IMR-90 (cell line): ENCODE data around the gene BFSP1. TPM values are rescaled to one million over a fixed set of nuclear protein-coding genes. Genes with fewer than 3 reads are reported as not detected.

Experiments used
- ATAC-seq: fragments of 200-7000 bp; cut with Tn5 transposase; 2 replicates; pipeline ENCODE4 v1.9.1; 2020; ENCODE audit warnings: low read depth, mild to moderate bottlenecking, moderate library complexity
- BruUV-seq: library from RNA; stranded (reverse); fragments of 400-500 nt; replicated peaks from 2 replicates; lab custom pipeline; 2021; lab: Mats Ljungman, UMichigan
- CTCF ChIA-PET: fragments of 300-600 bp; formaldehyde crosslinking; extraction: SDS; loops from one replicate; lab custom pipeline; 2021; ENCODE audit warnings: antibody characterized with exemption; lab: Yijun Ruan, JAX
- POLR2A ChIA-PET: fragments of 300-600 bp; sonication (Branson Sonifier 250); formaldehyde crosslinking; loops from one replicate; lab custom pipeline; 2022; ENCODE audit warnings: antibody characterized with exemption; ENCODE audit not compliant: unreplicated experiment; lab: Charles Lee
- DNase-seq: peaks from one replicate; pipeline ENCODE4 v3.0.0; 2013
- H2AFZ ChIP-seq: replicated peaks from 2 replicates; pipeline ENCODE3; 2013; ENCODE audit warnings: low read length, mild to moderate bottlenecking; ENCODE audit not compliant: poor library complexity
- H2AK5ac ChIP-seq: 2 replicates; pipeline ENCODE4 v1.6.1; 2013; ENCODE audit warnings: low read depth, low read length, inconsistent platforms
- H2AK9ac ChIP-seq: replicated peaks from 2 replicates; pipeline ENCODE3; 2013; ENCODE audit warnings: mild to moderate bottlenecking, low read depth, low read length, moderate library complexity; ENCODE audit not compliant: poor library complexity
- H2BK120ac ChIP-seq: 2 replicates; pipeline ENCODE4 v1.6.1; 2013; ENCODE audit warnings: low read depth, low read length, inconsistent platforms
- H2BK15ac ChIP-seq: 3 replicates; pipeline ENCODE4 v1.6.1; 2013; ENCODE audit warnings: low read depth, low read length, inconsistent platforms
- H2BK20ac ChIP-seq: 2 replicates; pipeline ENCODE4 v1.6.1; 2013; ENCODE audit warnings: low read depth, mild to moderate bottlenecking, inconsistent platforms, low read length, moderate library complexity
- H2BK5ac ChIP-seq: 2 replicates; pipeline ENCODE4 v1.6.1; 2013; ENCODE audit warnings: mild to moderate bottlenecking, low read depth, low read length, inconsistent platforms; ENCODE audit not compliant: poor library complexity, severe bottlenecking
- H3K14ac ChIP-seq: replicated peaks from 2 replicates; pipeline ENCODE4 v1.6.1; 2013; ENCODE audit warnings: low read depth, low read length, inconsistent platforms
- H3K18ac ChIP-seq: 2 replicates; pipeline ENCODE4 v1.6.1; 2013; ENCODE audit warnings: low read depth, low read length, control low read depth
- H3K23ac ChIP-seq: 2 replicates; pipeline ENCODE4 v1.6.1; 2013; ENCODE audit warnings: low read depth, low read length, inconsistent platforms
- H3K27ac ChIP-seq: 2 replicates; pipeline ENCODE4 v1.5.1; 2013; ENCODE audit warnings: mild to moderate bottlenecking, control low read depth, low read length; ENCODE audit not compliant: insufficient read depth
- H3K27me3 ChIP-seq: 2 replicates; pipeline ENCODE4 v1.6.1; 2013; ENCODE audit warnings: low read length; ENCODE audit not compliant: control insufficient read depth, insufficient read depth
- H3K36me3 ChIP-seq: 2 replicates; pipeline ENCODE4 v1.6.1; 2013; ENCODE audit warnings: low read length, mixed read lengths; ENCODE audit not compliant: control insufficient read depth, insufficient read depth
- H3K4ac ChIP-seq: 2 replicates; pipeline ENCODE4 v1.6.1; 2013; ENCODE audit warnings: low read depth, low read length, inconsistent platforms
- H3K4me1 ChIP-seq: 2 replicates; pipeline ENCODE4 v1.6.1; 2013; ENCODE audit warnings: low read length, mixed read lengths; ENCODE audit not compliant: control insufficient read depth, insufficient read depth
- H3K4me2 ChIP-seq: 2 replicates; pipeline ENCODE4 v1.6.1; 2013; ENCODE audit warnings: low read depth, mild to moderate bottlenecking, control low read depth, low read length, moderate library complexity
- H3K4me3 ChIP-seq: 2 replicates; pipeline ENCODE4 v1.5.1; 2013; ENCODE audit warnings: low read depth, mild to moderate bottlenecking, control low read depth, low read length, moderate library complexity; ENCODE audit not compliant: insufficient read depth
- H3K56ac ChIP-seq: 2 replicates; pipeline ENCODE4 v1.6.1; 2013; ENCODE audit warnings: low read length, inconsistent platforms; ENCODE audit not compliant: insufficient read depth; ENCODE audit errors: extremely low read depth
- H3K79me1 ChIP-seq, 2 experiments: 2 replicates each; pipeline ENCODE4 v1.6.1; 2013; ENCODE audit warnings: low read length in 2 of 2, inconsistent platforms in 1 of 2, low read depth in 1 of 2
- H3K9ac ChIP-seq: 2 replicates; pipeline ENCODE4 v1.6.1; 2013; ENCODE audit warnings: low read depth, low read length, control low read depth
- H3K9me1 ChIP-seq: 2 replicates; pipeline ENCODE4 v1.6.1; 2013; ENCODE audit warnings: low read length, inconsistent platforms; ENCODE audit not compliant: insufficient read depth
- H3K9me3 ChIP-seq: 2 replicates; pipeline ENCODE4 v1.6.1; 2013; ENCODE audit warnings: low read length; ENCODE audit not compliant: control insufficient read depth, insufficient read depth
- H4K20me1 ChIP-seq: 2 replicates; pipeline ENCODE4 v1.6.1; 2013; ENCODE audit warnings: low read length, inconsistent platforms; ENCODE audit not compliant: insufficient read depth
- H4K5ac ChIP-seq: 2 replicates; pipeline ENCODE4 v1.6.1; 2013; ENCODE audit warnings: mild to moderate bottlenecking, low read depth, low read length, control low read depth
- H4K8ac ChIP-seq, 2 experiments: 2 replicates each; pipeline ENCODE4 v1.6.1; 2013; ENCODE audit warnings: low read depth in 2 of 2, low read length in 2 of 2, control low read depth in 1 of 2, inconsistent platforms in 1 of 2
- H4K91ac ChIP-seq: 2 replicates; pipeline ENCODE4 v1.6.1; 2013; ENCODE audit warnings: low read depth, low read length, inconsistent platforms; ENCODE audit not compliant: insufficient read depth
- BHLHE40 ChIP-seq: fragments of 150-350 bp; IDR thresholded peaks from 2 replicates; pipeline ENCODE4 v1.6.1; 2016; ENCODE audit warnings: mild to moderate bottlenecking, low read depth, low read length
- CEBPB ChIP-seq: IDR thresholded peaks from 2 replicates; pipeline ENCODE4 v1.6.1; 2012; ENCODE audit warnings: low read depth, low read length, improper control_type of control experiment
- CHD1 ChIP-seq: IDR thresholded peaks from 2 replicates; pipeline ENCODE4 v1.6.1; 2012; ENCODE audit warnings: low read depth, low read length, improper control_type of control experiment
- ELK1 ChIP-seq: fragments of 150-350 bp; IDR thresholded peaks from 2 replicates; pipeline ENCODE4 v1.6.1; 2016; ENCODE audit warnings: low read depth, mild to moderate bottlenecking, low read length, moderate library complexity, borderline replicate concordance
- FOS ChIP-seq: fragments of 150-350 bp; IDR thresholded peaks from 2 replicates; pipeline ENCODE4 v1.6.1; 2016; ENCODE audit warnings: low read depth, low read length
- MAFK ChIP-seq: IDR thresholded peaks from 2 replicates; pipeline ENCODE4 v1.6.1; 2012; ENCODE audit warnings: low read depth, low read length, improper control_type of control experiment
- MAZ ChIP-seq: IDR thresholded peaks from 2 replicates; pipeline ENCODE4 v1.6.1; 2012; ENCODE audit warnings: low read depth, mild to moderate bottlenecking, low read length, improper control_type of control experiment, moderate library complexity, borderline replicate concordance
- RAD21 ChIP-seq: IDR thresholded peaks from 2 replicates; pipeline ENCODE4 v1.6.1; 2012; ENCODE audit warnings: low read length, improper control_type of control experiment
- RCOR1 ChIP-seq: IDR thresholded peaks from 2 replicates; pipeline ENCODE4 v1.6.1; 2012; ENCODE audit warnings: mild to moderate bottlenecking, low read length, improper control_type of control experiment; ENCODE audit not compliant: insufficient replicate concordance
- WGBS, 2 experiments: methylation state at CpG; one replicate each; pipeline versions ENCODE4 v1.1.5 to v1.1.7; 2013; ENCODE audit warnings: missing lambda C conversion rate in 2 of 2; ENCODE audit not compliant: insufficient read length in 1 of 2; ENCODE audit errors: extremely low coverage in 2 of 2; 5-methylcytosine and 5-hydroxymethylcytosine counted together
- dilution Hi-C: fragments of 300-500 bp; cut with HindIII; formaldehyde crosslinking; loops from one replicate; pipeline ENCODE4 v1.14.3; 2018; ENCODE audit warnings: low sequenced_read_pairs; ENCODE audit not compliant: unreplicated experiment
- in situ Hi-C: fragments of 300-500 bp; cut with MboI; formaldehyde crosslinking; loops from 3 replicates; pipeline ENCODE4 v1.14.3; 2019; ENCODE audit warnings: low sequenced_read_pairs, inconsistent platforms, mixed read lengths
- intact Hi-C: fragments of 100-400 bp; cut with micrococcal nuclease; formaldehyde crosslinking; loops from 2 replicates; pipeline ENCODE4 v1.10.0; 2022
- polyA plus RNA-seq, 3 experiments: library from polyadenylated mRNA; depleted of rRNA; stranded (reverse); fragments of >200 nt; gene quantifications; 2 replicates each; pipeline ENCODE4 v1.2.3, GENCODE V29; 2012; ENCODE audit warnings: low replicate concordance in 1 of 3
- total RNA-seq: library from RNA; depleted of rRNA; stranded (reverse); fragments of >200 nt; gene quantifications from 2 replicates; pipeline ENCODE4 v1.2.3, GENCODE V29; 2012
- TF ChIP-seq, protein P1 (sequence below): fragments of 150-350 bp; IDR thresholded peaks from 2 replicates; pipeline ENCODE4 v1.6.1; 2017; ENCODE audit warnings: mild to moderate bottlenecking, antibody characterized with exemption, low read length, low read depth

Gene BFSP1
- total and polyA plus RNA-seq, 2 of the 4 experiments (the other 2 are of a cell fraction), result 1.1 to 2.0 TPM

- H2BK120ac ChIP-seq, result no peak overlapping the region
- no peak overlapping the region for H3K9ac ChIP-seq
- no peak overlapping the region for H4K5ac ChIP-seq
- H3K27me3 ChIP-seq, result peaks cover 22% of the 10 kb centered on the region
- H3K4ac ChIP-seq, result no peak overlapping the region
- CTCF ChIA-PET, result interaction anchor here (0.6 kb wide), 1 partner anchor 681 kb away, joined by 5 read pairs; no protein-coding TSS in a partner anchor
- H2AK5ac ChIP-seq, result no peak overlapping the region
- dilution Hi-C loops, result no loop called here
- no peak overlapping the region for H2AK9ac ChIP-seq
- no peak overlapping the region for H4K8ac ChIP-seq
- no peaks in the 10 kb centered on the region for H3K79me1 ChIP-seq
- POLR2A ChIA-PET, result no interaction called here
- no TSS peak for BruUV-seq
- no peak overlapping the region for H2BK20ac ChIP-seq
- H3K9me3 ChIP-seq, result peaks cover 2% of the 10 kb centered on the region; the same call in 1 of the 2 replicates
- H2BK5ac ChIP-seq, result no peak overlapping the region
- H3K4me3 ChIP-seq, result no peak overlapping the region
- no peaks in the 10 kb centered on the region for H4K20me1 ChIP-seq
- no peak for DNase-seq
- in situ Hi-C loops, result no loop called here
- H3K27ac ChIP-seq, result no peak overlapping the region
- no peaks in the 10 kb centered on the region for H3K4me1 ChIP-seq
- H2BK15ac ChIP-seq, result no peak overlapping the region
- no peak overlapping the region for H3K18ac ChIP-seq
- intact Hi-C loops, result no loop called here
- TF ChIP-seq MAFK (no peak), RCOR1 (no peak), MAZ (no peak), RAD21 (no peak), FOS (no peak), BHLHE40 (no peak), CHD1 (no peak), CEBPB (no peak), ELK1 (no peak)
- TF ChIP-seq, protein P1, sequence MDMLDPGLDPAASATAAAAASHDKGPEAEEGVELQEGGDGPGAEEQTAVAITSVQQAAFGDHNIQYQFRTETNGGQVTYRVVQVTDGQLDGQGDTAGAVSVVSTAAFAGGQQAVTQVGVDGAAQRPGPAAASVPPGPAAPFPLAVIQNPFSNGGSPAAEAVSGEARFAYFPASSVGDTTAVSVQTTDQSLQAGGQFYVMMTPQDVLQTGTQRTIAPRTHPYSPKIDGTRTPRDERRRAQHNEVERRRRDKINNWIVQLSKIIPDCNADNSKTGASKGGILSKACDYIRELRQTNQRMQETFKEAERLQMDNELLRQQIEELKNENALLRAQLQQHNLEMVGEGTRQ, result no peak
- H3K56ac ChIP-seq, result no peak overlapping the region
- H3K9me1 ChIP-seq, result no peaks in the 10 kb centered on the region
- no peak overlapping the region for H3K23ac ChIP-seq
- WGBS, 2 experiments, result no CpG with 5 or more reads among the region's 5 CpGs
- no peak overlapping the region for H3K4me2 ChIP-seq
- H3K14ac ChIP-seq, result no peak overlapping the region
- ATAC-seq, result no peak
- no peak overlapping the region for H2AFZ ChIP-seq
- H3K36me3 ChIP-seq, result no peaks in the 10 kb centered on the region
- H4K91ac ChIP-seq, result no peak overlapping the region
Observed at GRCh38 chr20:17482536-17482935, 48.6 kb downstream of the BFSP1 start.
